Measurements from ENCODE around the gene NXPH3.

DNA sequence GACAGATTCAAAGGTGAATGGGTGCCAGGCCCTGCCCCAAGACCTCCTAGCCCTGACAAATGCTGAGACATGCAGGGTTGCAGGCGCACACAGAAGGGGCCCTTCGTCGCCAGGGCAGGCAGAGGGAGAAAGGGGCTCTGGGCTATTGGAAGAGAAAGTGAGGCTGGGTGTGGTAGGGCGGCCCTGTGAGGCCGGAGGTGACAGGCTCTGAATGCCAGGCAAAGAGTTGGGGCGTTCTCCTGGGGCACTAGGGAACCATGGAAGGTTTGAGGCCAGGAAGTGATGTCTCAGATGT, 26.4 kb upstream of the NXPH3 start:
- TF ChIP-seq, protein P1, sequence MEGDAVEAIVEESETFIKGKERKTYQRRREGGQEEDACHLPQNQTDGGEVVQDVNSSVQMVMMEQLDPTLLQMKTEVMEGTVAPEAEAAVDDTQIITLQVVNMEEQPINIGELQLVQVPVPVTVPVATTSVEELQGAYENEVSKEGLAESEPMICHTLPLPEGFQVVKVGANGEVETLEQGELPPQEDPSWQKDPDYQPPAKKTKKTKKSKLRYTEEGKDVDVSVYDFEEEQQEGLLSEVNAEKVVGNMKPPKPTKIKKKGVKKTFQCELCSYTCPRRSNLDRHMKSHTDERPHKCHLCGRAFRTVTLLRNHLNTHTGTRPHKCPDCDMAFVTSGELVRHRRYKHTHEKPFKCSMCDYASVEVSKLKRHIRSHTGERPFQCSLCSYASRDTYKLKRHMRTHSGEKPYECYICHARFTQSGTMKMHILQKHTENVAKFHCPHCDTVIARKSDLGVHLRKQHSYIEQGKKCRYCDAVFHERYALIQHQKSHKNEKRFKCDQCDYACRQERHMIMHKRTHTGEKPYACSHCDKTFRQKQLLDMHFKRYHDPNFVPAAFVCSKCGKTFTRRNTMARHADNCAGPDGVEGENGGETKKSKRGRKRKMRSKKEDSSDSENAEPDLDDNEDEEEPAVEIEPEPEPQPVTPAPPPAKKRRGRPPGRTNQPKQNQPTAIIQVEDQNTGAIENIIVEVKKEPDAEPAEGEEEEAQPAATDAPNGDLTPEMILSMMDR (tag by site-specific recombination; IDR thresholded peaks at IDR 0.05), result no peak
- TF ChIP-seq, protein P2, sequence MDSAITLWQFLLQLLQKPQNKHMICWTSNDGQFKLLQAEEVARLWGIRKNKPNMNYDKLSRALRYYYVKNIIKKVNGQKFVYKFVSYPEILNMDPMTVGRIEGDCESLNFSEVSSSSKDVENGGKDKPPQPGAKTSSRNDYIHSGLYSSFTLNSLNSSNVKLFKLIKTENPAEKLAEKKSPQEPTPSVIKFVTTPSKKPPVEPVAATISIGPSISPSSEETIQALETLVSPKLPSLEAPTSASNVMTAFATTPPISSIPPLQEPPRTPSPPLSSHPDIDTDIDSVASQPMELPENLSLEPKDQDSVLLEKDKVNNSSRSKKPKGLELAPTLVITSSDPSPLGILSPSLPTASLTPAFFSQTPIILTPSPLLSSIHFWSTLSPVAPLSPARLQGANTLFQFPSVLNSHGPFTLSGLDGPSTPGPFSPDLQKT (IDR thresholded peaks at IDR 0.05; ENCODE audit: borderline replicate concordance, low read depth, low read length), result no peak
- no peak for TF ChIP-seq ZNF792 (tag by site-specific recombination; IDR thresholded peaks at IDR 0.05)
- TF ChIP-seq, protein P3, sequence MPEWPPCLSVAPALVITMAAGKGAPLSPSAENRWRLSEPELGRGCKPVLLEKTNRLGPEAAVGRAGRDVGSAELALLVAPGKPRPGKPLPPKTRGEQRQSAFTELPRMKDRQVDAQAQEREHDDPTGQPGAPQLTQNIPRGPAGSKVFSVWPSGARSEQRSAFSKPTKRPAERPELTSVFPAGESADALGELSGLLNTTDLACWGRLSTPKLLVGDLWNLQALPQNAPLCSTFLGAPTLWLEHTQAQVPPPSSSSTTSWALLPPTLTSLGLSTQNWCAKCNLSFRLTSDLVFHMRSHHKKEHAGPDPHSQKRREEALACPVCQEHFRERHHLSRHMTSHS (tag by site-specific recombination; IDR thresholded peaks at IDR 0.05), result no peak
- TF ChIP-seq, protein P4, sequence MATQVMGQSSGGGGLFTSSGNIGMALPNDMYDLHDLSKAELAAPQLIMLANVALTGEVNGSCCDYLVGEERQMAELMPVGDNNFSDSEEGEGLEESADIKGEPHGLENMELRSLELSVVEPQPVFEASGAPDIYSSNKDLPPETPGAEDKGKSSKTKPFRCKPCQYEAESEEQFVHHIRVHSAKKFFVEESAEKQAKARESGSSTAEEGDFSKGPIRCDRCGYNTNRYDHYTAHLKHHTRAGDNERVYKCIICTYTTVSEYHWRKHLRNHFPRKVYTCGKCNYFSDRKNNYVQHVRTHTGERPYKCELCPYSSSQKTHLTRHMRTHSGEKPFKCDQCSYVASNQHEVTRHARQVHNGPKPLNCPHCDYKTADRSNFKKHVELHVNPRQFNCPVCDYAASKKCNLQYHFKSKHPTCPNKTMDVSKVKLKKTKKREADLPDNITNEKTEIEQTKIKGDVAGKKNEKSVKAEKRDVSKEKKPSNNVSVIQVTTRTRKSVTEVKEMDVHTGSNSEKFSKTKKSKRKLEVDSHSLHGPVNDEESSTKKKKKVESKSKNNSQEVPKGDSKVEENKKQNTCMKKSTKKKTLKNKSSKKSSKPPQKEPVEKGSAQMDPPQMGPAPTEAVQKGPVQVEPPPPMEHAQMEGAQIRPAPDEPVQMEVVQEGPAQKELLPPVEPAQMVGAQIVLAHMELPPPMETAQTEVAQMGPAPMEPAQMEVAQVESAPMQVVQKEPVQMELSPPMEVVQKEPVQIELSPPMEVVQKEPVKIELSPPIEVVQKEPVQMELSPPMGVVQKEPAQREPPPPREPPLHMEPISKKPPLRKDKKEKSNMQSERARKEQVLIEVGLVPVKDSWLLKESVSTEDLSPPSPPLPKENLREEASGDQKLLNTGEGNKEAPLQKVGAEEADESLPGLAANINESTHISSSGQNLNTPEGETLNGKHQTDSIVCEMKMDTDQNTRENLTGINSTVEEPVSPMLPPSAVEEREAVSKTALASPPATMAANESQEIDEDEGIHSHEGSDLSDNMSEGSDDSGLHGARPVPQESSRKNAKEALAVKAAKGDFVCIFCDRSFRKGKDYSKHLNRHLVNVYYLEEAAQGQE (tag by site-specific recombination; IDR thresholded peaks at IDR 0.05), result no peak
- no peak for TF ChIP-seq KLF10 (tag by site-specific recombination; IDR thresholded peaks at IDR 0.05)
